Measurements from ENCODE around the gene RINT1.

RINT1 gene

DNA sequence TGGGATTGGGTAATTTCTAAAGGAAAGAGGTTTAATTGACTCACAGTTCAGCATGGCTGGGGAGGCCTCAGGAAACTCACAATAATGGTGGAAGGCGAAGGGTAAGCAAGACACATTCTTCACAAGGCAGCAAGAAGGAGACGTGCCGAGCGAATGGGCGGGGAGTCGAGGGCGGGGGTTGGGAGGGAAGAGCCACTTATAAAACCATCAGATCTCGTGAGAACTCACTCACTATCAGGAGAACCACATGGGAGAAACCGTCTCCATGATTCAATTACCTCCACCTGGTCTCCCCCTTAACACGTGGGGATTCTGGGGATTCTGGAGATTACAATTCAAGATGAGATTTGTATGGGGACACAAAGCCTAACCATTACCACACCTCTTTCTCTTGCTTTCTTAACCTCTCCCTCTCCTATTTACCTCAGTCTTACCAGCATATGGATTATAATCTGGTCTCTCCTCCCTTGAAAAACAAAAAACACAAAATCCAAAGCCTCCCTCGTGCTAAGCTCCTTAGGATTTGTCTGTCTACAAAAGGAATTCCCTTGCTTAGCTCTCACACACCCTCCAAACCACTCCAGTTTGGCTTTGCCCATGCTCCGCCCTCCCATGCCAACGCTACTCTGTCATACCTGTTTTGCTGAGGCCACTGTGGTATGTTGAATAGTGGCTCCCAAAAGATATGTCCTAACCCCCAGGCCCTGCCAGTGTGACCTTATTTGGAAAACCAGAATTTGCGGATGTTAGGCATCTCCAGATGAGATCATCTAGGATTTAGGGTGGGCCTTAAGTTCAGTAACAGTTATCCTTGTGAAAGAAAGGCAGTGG, 68.9 kb downstream of the RINT1 start:
- DNase-seq (ENCODE audit: low read depth): peak; percentile 75
- no peak overlapping the region for H3K4me3 ChIP-seq (ENCODE audit: low read length)
- TF ChIP-seq, protein P1, sequence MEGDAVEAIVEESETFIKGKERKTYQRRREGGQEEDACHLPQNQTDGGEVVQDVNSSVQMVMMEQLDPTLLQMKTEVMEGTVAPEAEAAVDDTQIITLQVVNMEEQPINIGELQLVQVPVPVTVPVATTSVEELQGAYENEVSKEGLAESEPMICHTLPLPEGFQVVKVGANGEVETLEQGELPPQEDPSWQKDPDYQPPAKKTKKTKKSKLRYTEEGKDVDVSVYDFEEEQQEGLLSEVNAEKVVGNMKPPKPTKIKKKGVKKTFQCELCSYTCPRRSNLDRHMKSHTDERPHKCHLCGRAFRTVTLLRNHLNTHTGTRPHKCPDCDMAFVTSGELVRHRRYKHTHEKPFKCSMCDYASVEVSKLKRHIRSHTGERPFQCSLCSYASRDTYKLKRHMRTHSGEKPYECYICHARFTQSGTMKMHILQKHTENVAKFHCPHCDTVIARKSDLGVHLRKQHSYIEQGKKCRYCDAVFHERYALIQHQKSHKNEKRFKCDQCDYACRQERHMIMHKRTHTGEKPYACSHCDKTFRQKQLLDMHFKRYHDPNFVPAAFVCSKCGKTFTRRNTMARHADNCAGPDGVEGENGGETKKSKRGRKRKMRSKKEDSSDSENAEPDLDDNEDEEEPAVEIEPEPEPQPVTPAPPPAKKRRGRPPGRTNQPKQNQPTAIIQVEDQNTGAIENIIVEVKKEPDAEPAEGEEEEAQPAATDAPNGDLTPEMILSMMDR (IDR thresholded peaks at IDR 0.05; ENCODE audit: insufficient read depth, low read depth, low read length, missing control alignments): no peak

DNA sequence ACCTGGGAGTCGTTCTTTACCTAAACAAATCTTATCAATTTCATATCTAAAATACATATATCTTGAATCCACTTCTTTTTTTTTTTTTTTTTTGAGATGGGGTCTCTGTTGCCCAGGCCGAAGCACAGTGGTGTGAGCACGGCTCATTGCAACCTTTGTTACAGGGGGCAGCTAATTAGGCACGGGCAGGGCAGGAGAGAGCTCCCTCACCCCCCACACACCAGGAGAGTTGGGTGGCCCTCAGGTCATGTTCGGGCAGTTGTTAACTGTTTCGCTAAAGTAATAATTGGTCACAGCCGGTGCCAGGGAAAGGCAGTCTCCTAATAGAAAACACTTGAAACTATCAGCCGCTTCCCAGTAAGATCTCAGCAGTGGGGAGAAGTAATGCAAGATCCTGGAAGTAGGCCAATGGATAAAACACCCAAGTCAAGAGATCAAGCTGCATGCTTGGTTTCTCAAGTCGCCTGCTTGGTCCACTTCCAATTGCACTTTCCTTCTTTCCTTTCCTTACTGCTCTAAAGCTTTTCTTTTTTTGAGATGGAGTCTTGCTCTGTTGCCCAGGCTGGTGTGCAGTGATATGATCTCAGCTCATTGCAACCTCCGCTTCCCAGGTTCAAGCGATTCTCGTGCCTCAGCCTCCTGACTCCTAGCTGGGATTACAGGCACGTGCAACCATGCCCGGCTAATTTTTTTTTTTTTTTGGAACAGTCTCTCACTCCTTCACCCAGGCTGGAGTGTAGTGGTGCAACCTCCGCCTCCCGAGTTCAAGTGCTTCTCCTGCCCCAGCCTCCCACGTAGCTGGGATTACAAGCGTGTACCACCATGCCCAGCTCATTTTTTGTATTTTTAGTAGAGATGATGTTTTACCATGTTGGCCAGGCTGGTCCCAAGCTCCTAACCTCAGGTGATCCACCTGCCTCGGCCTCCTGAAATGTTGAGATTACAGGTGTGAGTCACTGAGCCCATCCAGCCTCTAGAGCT, 70.6 kb downstream of the RINT1 start:
- no peak for DNase-seq (ENCODE audit: low read depth)
- TF ChIP-seq, protein P1 (IDR thresholded peaks at IDR 0.05; ENCODE audit: insufficient read depth, low read depth, low read length, missing control alignments): no peak
- no peak overlapping the region for H3K4me3 ChIP-seq (ENCODE audit: low read length)

DNA sequence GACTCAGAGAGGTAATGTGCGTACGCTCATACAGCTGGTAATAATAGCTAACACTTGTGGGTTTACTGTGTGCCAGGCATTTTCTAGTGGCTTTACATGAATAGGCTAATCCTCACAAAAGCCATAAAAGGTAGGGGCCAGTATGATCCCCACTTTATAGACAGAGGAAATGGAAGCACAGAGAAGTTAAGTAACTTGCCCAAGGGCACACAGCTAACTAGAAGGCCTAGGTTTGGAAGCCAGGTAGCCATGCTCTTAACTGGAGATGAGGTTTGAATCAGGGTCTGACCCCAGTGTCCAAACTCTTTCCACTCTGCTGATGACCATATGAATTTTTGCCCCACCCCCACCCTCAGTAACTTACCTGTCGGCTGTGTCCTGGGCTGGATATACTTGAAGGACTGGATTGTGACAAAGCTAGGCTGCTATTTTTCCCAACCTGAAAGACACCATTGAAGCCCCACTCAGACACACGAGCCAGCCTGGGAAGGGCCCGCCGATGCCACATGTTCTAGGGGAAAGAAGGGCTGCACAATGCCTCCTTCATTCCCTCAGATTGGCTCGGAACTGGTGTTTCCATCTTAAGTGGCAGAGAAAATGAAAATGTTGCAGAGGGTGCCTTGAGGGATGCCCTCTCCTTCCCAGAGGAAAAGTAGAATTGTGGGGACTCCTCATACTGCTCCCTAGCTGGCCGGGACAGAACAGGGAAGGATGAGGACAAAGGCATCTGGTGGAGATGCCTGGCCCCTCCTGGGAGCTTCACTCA, 78.3 kb downstream of the RINT1 start:
- H3K4me3 ChIP-seq (ENCODE audit: low read length): no peak overlapping the region

DNA sequence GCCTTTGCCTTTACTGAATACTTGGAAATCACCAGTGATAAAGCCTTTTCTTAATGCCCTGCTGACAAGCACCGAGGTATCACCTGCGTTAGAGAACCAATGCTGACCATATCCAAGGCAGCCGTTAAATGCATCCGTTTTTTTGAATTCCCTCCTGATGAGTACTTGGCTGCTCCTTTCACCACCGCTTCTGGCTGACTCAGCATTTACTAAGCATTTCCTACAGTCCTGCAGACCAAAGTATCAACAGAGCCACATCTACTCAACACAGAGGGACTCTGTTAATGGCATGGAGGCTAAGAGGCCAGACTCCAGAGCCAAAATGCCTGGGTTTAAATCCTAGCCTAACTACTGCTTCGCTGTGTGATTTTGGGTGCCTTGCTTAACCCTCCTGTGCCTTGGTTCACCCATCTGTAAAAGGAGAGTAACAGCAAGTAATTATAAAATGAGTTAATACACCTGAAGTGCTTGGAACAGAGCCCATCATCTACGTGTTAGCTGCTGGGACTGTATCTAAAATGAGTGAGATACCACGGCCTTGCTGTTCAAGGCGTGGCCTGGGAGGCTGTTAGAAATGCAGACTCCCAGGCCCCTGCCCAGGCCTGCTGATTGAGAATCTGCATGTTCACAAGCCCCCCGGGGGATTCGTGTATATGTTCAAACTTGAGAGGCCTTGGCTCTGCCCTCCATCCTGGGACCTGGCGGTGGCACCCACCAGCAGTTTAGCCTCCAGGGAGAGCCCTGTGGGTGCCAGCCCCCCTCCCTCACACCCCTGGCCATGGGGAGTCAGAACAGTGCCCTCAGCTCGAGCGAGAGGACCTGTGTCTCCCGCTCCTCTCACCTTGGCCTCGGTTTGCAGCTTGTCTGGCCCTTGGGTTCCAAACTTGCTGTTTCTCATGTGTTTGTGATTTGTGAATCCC, 80.1 kb downstream of the RINT1 start:
- no peak overlapping the region for H3K4me3 ChIP-seq (ENCODE audit: low read length)
- DNase-seq (ENCODE audit: low read depth): peak; percentile 33
- TF ChIP-seq, protein P1 (IDR thresholded peaks at IDR 0.05; ENCODE audit: insufficient read depth, low read depth, low read length, missing control alignments): no peak

More for the DNA sequence above, 78.3 kb downstream of the RINT1 start:
- TF ChIP-seq, protein P1 (IDR thresholded peaks at IDR 0.05; ENCODE audit: insufficient read depth, low read depth, low read length, missing control alignments): no peak
- peak; percentile 16 for DNase-seq (ENCODE audit: low read depth)

DNA sequence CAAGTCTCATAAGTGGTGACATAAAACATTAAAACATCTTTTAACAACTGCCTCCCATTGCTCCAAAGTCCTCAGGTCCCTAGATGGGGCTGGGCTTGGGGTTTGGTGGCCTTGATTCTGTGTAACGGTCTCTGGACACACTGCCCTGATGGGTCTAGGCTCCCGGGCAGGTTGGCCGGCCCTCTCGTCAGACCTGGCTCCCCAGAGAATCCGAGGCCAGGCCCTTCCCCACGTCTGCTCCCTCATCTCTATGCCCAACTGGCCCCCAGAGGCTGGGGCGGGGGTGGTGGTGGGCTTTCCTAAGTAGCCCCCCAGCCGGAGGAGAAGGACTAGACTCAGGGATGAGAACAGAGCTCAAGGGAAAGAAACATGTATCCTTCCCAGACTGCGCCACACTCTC, 80.8 kb downstream of the RINT1 start:
- TF ChIP-seq, protein P1 (IDR thresholded peaks at IDR 0.05; ENCODE audit: insufficient read depth, low read depth, low read length, missing control alignments): no peak
- no peak for DNase-seq (ENCODE audit: low read depth)
- no peak overlapping the region for H3K4me3 ChIP-seq (ENCODE audit: low read length)

All from epithelial cell of esophagus (primary cell).